Thoracic aorta endothelial cell (primary cell): ENCODE measurements around the gene KAT2A. TPM values are rescaled to one million over a fixed set of nuclear protein-coding genes. Genes with fewer than 3 reads are reported as not detected.

Source experiments
- total RNA-seq: library from RNA; depleted of rRNA; stranded (reverse); fragments of >200 nt; gene quantifications from 2 replicates; pipeline ENCODE4 v1.2.3, GENCODE V29; 2012

KAT2A gene
- total RNA-seq: 16.4 and 19.5 TPM in 2 replicates

GRCh38 chr17:42120770-42121769 lies at the start of gene KAT2A:
Gene KAT2A, minus strand, starts transcription at chr17:42121367. Its CDS starts 63 bp downstream, at chr17:42121304.

DNA sequence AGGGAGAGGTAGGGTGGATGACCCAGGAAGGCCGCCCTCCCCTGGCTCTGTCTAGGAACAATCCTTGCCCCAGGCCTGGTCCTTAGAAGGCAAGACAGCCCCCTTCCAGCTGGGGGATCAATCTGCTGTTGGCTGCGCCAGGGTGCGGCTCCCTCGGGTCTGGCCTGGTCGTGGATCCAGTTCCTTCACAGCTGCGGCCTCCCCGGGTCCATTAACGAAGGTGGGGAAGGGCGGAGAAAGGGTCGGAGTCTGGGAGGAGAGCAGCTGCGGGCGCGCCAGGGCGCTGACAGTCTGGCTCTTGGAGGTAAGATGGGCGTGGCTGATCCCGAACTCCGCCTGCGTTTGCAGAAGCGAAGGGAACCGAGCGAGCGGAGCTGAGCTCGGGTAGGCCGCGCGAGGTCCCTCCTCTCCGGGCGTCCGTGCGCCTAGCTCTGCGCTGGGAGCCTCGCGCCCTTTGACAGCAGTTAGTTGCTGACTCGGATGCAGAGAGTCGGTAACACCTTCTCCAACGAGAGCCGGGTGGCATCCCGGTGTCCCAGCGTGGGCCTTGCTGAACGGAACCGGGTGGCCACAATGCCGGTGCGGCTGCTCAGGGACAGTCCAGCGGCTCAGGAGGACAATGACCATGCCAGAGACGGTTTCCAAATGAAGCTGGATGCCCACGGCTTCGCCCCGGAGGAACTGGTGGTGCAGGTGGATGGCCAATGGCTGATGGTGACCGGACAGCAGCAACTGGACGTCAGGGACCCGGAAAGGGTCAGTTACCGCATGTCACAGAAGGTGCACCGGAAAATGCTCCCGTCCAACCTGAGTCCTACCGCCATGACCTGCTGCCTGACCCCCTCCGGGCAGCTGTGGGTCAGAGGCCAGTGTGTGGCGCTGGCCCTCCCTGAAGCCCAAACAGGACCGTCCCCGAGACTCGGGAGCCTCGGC lies 1.5 kb upstream of the KAT2A start, which contains the start of gene HSPB9:
Gene HSPB9, plus strand, starts transcription at position 434 of the 933 bp plus-strand sequence. Its CDS starts 47 bp downstream, at position 481.

DNA sequence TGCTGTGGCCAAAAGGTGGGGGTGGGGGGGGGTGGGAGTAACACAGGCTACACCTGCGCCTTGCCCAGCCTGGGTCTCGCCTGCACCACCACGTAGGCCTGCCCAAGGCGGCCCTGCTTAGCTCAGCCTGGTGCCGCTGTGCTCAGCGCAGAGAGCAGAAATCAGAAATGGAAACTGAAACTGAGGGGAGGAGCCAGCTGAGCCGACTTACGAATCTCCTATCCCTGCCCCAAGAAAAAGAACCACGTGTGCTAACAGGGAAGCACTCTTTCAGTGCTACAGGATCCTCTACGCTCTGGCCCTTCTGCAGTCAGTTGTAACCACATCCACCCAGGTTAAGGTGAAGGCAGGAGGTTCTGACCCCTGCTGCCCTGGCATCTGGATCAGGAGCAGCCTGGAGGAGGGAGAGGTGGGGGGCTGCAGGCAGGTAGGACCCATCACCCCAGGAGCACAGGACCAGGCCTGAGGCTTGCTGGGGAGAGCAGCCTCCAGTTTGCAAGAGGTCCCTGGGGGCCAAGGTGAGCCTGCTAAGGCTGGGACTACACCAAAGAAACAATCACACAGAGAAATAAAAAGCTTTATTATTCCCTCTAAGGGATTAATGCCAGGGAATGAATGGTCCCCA lies 8.5 kb downstream of the KAT2A start, which contains the start of gene DHX58:
Gene DHX58, minus strand, starts transcription at position 163 of the 625 bp plus-strand sequence. CDS start 822 bp downstream, outside the sequence.

DNA sequence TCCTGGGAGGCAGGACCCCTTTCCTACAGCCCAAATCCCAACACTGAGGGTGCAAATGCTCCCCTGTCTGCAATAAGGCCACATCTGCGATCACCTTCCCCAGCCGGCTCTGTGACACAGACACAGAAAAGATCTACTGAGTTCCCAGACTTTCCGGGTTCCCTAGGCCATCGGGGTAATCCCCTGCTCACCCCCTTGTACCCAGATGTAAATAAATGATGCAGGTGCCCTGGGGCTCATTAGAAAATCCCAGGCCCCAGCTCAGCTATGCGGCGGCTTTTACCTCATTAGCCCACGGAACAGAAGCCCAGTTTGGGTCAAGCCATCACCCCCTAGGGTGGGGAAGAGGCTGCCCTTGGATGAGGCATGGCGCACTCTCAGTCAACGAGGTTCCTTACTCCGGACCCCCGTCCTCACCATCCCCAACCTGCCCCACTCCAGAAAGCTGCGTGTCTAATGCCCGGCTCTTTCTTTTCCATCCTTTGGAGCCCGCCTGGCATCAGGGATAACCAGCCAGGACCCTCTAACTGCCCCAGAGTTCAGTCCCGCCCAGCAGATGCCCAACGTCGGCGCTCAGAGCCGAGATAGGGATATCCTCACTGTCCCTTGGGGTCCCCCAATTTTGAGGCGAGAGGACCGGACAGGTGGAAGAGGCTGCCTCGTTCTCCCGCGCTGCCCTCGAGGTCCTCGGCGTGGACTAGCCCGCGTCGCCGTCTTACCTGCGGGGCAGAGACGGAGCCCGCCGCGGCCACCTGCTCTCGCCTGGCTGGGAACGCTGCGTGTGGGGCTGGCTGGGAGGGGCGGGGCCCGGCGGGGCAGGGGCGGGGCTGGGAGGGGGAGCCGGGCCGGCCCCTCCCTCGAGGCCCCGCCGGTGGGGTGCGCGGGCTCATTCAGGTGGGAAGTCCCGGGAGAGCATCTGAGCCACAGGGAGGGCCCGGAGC lies 23.2 kb downstream of the KAT2A start, which contains the start of gene ZNF385C:
Gene ZNF385C, minus strand, starts transcription at position 783 of the 941 bp plus-strand sequence. CDS start 35,417 bp downstream, outside the sequence.

Other genes starting within 250 kb of the KAT2A start
- 309 and 427 TPM in 2 replicates for gene ACLY, start 202.4 kb downstream of the KAT2A start, total RNA-seq
- gene ODAD4, start 190.8 kb downstream of the KAT2A start, total RNA-seq: 0.13 and 0.36 TPM in 2 replicates
- gene CNP, start 154.6 kb downstream of the KAT2A start, total RNA-seq: 61.8 and 67.2 TPM in 2 replicates
- 93.2 and 95.2 TPM in 2 replicates for gene DNAJC7, start 103.9 kb downstream of the KAT2A start, total RNA-seq
- 47.7 and 48.0 TPM in 2 replicates for gene NKIRAS2, start 101.3 kb downstream of the KAT2A start, total RNA-seq
- gene C17orf113, start 70.8 kb downstream of the KAT2A start, total RNA-seq: 0.07 and 0.13 TPM in 2 replicates
- gene ZNF385C, start 22.9 kb downstream of the KAT2A start, total RNA-seq: not detected in 2 replicates
- gene DHX58, start 8.7 kb downstream of the KAT2A start, total RNA-seq: 3.9 and 5.9 TPM in 2 replicates
- gene HSPB9, start 1.4 kb upstream of the KAT2A start, total RNA-seq: not detected in 2 replicates
- gene RAB5C, start 33.6 kb upstream of the KAT2A start, total RNA-seq: 114 and 162 TPM in 2 replicates
- under 0.01 TPM in 1 of 2 replicates, not detected in the other for gene KCNH4, start 59.8 kb upstream of the KAT2A start, total RNA-seq
- gene HCRT, start 64.1 kb upstream of the KAT2A start, total RNA-seq: not detected in 2 replicates
- 8.4 and 11.2 TPM in 2 replicates for gene GHDC, start 73.1 kb upstream of the KAT2A start, total RNA-seq
- gene STAT5B, start 155.0 kb upstream of the KAT2A start, total RNA-seq: 50.7 and 58.8 TPM in 2 replicates
- gene STAT5A, start 167.1 kb upstream of the KAT2A start, total RNA-seq: 16.9 and 25.6 TPM in 2 replicates